Progenitor cell of endocrine pancreas (in vitro differentiated cells): Measurements from ENCODE around the gene NEK5. TPM values are rescaled to one million over a fixed set of nuclear protein-coding genes. Genes with fewer than 3 reads are reported as not detected.

Experiments used
- DNase-seq: peaks from one replicate; pipeline ENCODE4 v3.0.0; 2021; ENCODE audit warnings: low spot score; ENCODE audit not compliant: unreplicated experiment
- H3K27ac Mint-ChIP-seq: 2 replicates; pipeline ENCODE4 v1.8.0; 2021; ENCODE audit warnings: mild to moderate bottlenecking, moderate library complexity, mixed read lengths
- H3K27me3 Mint-ChIP-seq: 2 replicates; pipeline ENCODE4 v1.8.0; 2021; ENCODE audit warnings: mixed read lengths
- H3K36me3 Mint-ChIP-seq: 2 replicates; pipeline ENCODE4 v1.8.0; 2022; ENCODE audit warnings: mixed read lengths; ENCODE audit not compliant: insufficient read depth
- H3K4me1 Mint-ChIP-seq: 2 replicates; pipeline ENCODE4 v1.8.0; 2021; ENCODE audit warnings: low read depth, mixed read lengths
- H3K4me3 Mint-ChIP-seq: 2 replicates; pipeline ENCODE4 v1.8.0; 2021; ENCODE audit warnings: low read depth, mild to moderate bottlenecking, moderate library complexity, mixed read lengths
- H3K9me3 Mint-ChIP-seq: 2 replicates; pipeline ENCODE4 v1.8.0; 2021; ENCODE audit warnings: low read depth, mixed read lengths
- CTCF ChIP-seq: fragments of 200-600 bp; sonication (generic); IDR thresholded peaks from one replicate; pipeline ENCODE4 v1.5.0; 2021; ENCODE audit warnings: antibody characterized with exemption, mild to moderate bottlenecking; ENCODE audit not compliant: unreplicated experiment
- total RNA-seq: library from RNA; stranded (reverse); gene quantifications from 2 replicates; pipeline ENCODE4 v1.2.1, GENCODE V29; 2021

The NEK5 gene
- total RNA-seq, 1 donor from 2014 or later: 1.4 TPM

DNA sequence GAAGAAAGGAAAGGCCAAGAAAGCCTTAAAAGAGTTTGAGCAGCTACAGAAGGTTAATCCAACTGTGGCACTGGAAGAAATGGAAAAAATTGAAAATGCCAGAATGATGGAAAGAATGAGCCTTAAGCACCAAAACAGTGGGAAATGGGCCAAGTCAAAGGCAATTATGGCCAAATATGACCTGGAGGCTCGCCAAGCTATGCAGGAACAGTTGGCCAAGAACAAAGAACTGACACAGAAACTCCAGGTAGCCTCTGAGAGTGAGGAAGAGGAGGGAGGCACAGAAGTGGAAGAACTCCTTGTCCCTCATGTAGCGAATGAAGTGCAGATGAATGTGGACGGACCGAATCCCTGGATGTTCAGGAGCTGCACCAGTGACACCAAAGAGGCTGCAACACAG lies 99.3 kb downstream of the NEK5 start:
- H3K27me3 Mint-ChIP-seq: no peaks in the 10 kb centered on the region
- H3K9me3 Mint-ChIP-seq: peaks cover 14% of the 10 kb centered on the region
- no peak for DNase-seq
- no peak overlapping the region for H3K27ac Mint-ChIP-seq
- H3K4me3 Mint-ChIP-seq: no peak overlapping the region
- peaks cover 17% of the 10 kb centered on the region for H3K4me1 Mint-ChIP-seq
- peaks cover 58% of the 10 kb centered on the region for H3K36me3 Mint-ChIP-seq
- TF ChIP-seq CTCF: no peak

DNA sequence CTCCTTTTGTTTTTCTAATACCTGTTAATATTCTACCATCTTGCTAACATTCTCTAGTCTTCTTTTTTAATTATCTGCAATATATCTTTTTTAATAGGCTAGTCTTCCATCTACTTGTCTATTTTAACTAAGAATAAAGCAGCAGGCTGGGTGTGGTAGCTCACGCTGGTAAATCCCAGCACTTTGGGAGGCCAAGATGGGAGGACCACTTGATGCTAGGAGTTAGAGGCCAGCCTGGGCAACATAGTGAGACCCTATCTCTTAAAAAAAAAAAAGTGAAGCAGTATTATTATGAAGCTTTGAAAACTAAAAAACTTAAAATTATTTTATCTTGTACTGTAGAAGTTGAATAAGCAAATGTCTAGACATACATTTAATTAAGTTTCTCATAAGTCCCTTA lies 101.0 kb downstream of the NEK5 start:
- Mint-ChIP-seq H3K27ac (no peak overlapping the region), H3K9me3 (peaks cover 14% of the 10 kb centered on the region), H3K36me3 (peaks cover 63% of the 10 kb centered on the region), H3K27me3 (no peaks in the 10 kb centered on the region), H3K4me3 (no peak overlapping the region), H3K4me1 (peaks cover 17% of the 10 kb centered on the region)
- no peak for DNase-seq
- TF ChIP-seq CTCF: no peak

GRCh38 chr13:52026246-52026626 lies 102.6 kb downstream of the NEK5 start:
- H3K9me3 Mint-ChIP-seq: peaks cover 14% of the 10 kb centered on the region
- no peaks in the 10 kb centered on the region for H3K27me3 Mint-ChIP-seq
- no peak for TF ChIP-seq CTCF
- H3K4me3 Mint-ChIP-seq: no peak overlapping the region
- peaks cover 63% of the 10 kb centered on the region for H3K36me3 Mint-ChIP-seq
- DNase-seq: no peak
- peaks cover 15% of the 10 kb centered on the region for H3K4me1 Mint-ChIP-seq
- H3K27ac Mint-ChIP-seq: peak overlapping the region; percentile 86

DNA sequence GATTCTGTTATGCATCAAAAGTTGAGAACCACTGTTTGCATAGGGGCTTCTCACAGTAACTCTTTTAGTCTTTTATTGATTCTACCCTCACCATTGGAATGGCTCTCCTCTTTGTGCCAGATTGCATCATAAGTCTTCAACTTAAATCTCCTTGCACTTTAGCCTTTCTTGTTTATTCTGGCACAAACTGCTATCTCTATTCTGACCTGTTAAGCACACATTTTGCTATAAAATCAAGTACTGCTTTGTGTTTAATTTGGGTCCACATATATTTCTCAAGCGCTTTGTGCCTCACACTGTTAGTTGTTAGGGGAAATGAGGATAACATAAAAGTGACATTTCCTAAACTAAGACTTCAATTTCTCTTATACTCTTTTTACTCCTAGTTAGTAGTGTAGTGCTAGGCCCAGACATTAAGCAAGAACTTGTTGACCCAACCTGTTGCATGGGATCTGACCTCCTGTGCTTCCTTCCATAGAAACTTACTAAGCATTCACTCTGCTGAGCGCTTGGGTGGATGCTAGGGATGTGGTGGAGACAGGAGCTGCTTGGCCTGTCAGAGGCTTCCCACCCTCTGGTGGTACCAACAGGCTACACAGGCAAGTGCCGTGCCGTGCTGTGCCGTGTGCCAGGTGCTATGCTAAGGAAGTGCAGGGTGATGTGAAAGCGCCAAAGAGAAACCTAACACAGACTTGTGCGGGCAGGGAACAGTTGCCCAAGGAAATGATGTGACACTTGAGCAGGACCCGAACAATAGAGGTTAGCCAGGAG lies 103.2 kb downstream of the NEK5 start:
- Mint-ChIP-seq H3K27me3 (no peaks in the 10 kb centered on the region), H3K36me3 (peaks cover 64% of the 10 kb centered on the region), H3K4me3 (no peak overlapping the region), H3K4me1 (peaks cover 15% of the 10 kb centered on the region), H3K27ac (peak overlapping the region; percentile 86), H3K9me3 (peaks cover 14% of the 10 kb centered on the region)
- TF ChIP-seq CTCF: no peak
- no peak for DNase-seq

DNA sequence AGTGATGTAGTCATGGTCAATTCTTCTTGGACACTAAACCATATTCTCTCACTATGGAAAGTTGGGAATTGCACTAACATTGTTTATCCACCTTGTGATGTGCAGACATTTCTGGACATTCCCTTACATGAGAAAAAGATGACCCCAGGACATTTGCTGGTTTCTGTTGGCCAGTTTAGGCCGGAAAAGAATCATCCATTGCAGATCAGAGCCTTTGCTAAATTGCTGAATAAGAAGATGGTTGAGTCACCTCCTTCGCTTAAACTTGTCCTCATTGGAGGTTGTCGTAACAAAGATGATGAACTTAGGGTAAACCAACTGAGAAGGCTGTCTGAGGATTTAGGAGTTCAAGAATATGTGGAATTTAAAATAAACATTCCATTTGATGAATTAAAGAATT lies 104.4 kb downstream of the NEK5 start, which contains the start of gene UTP14C:
Gene UTP14C (plus strand): TSS at position 211 of the 400 bp plus-strand sequence. CDS start 4,114 bp downstream, outside the sequence.
- Mint-ChIP-seq H3K4me3 (no peak within 1 kb of the TSS), H3K27ac (peak within 1 kb of the TSS; percentile 86), H3K9me3 (peaks cover 6% of the 10 kb centered on the region), H3K27me3 (no peaks in the 10 kb centered on the region), H3K4me1 (peaks cover 15% of the 10 kb centered on the region), H3K36me3 (peaks cover 60% of the 10 kb centered on the region)
- TF ChIP-seq CTCF: no peak
- no peak for DNase-seq
